H1 (cell line): ENCODE measurements around the gene STK16. TPM values are rescaled to one million over a fixed set of nuclear protein-coding genes. Genes with fewer than 3 reads are reported as not detected.

Source experiments
- CTCF ChIA-PET: fragments of 300-600 bp; sonication (Branson Sonifier 250); formaldehyde crosslinking; loops from one replicate; lab custom pipeline; 2021; ENCODE audit not compliant: partially characterized antibody; lab: Charles Lee
- POLR2A ChIA-PET: fragments of 300-600 bp; sonication (Branson Sonifier 250); formaldehyde crosslinking; loops from one replicate; lab custom pipeline; 2021; ENCODE audit warnings: inconsistent platforms; ENCODE audit not compliant: partially characterized antibody; lab: Charles Lee
- DNase-seq, 2 experiments: peaks; one replicate each; pipeline versions ENCODE4 v3.0.0 to v3.0.0-alpha.2; 2010 to 2022; ENCODE audit warnings: low spot score in 2 of 2, low read depth in 1 of 2, mixed read lengths in 1 of 2
- FAIRE-seq: peaks from 2 replicates; lab custom pipeline; 2011; peaks lifted over from hg19 to GRCh38; lab: Jason Lieb, UNC
- H2AFZ ChIP-seq: 2 replicates; pipeline ENCODE4 v1.8.1; 2012; ENCODE audit warnings: low read length, inconsistent platforms
- H2AK5ac ChIP-seq: 2 replicates; pipeline ENCODE4 v1.6.1; 2013; ENCODE audit warnings: low read depth, low read length
- H2BK120ac ChIP-seq: replicated peaks from 2 replicates; pipeline ENCODE3; 2013; ENCODE audit warnings: low read depth, low read length, inconsistent platforms
- H2BK12ac ChIP-seq: 2 replicates; pipeline ENCODE4 v1.6.1; 2013; ENCODE audit warnings: low read depth, low read length
- H2BK15ac ChIP-seq: 2 replicates; pipeline ENCODE4 v1.6.1; 2013; ENCODE audit warnings: low read length
- H2BK20ac ChIP-seq: 2 replicates; pipeline ENCODE4 v1.6.1; 2013; ENCODE audit warnings: low read length
- H2BK5ac ChIP-seq: 2 replicates; pipeline ENCODE4 v1.6.1; 2013; ENCODE audit warnings: low read depth, low read length
- H3K14ac ChIP-seq: 2 replicates; pipeline ENCODE4 v1.6.1; 2013; ENCODE audit warnings: inconsistent platforms; ENCODE audit not compliant: insufficient read length
- H3K18ac ChIP-seq: 2 replicates; pipeline ENCODE4 v1.6.1; 2013; ENCODE audit warnings: low read length; ENCODE audit errors: extremely low read depth
- H3K23ac ChIP-seq: 2 replicates; pipeline ENCODE4 v1.6.1; 2013; ENCODE audit warnings: inconsistent platforms; ENCODE audit not compliant: insufficient read length
- H3K23me2 ChIP-seq: 2 replicates; pipeline ENCODE4 v1.6.1; 2013; ENCODE audit warnings: low read depth, low read length
- H3K27ac ChIP-seq: 2 replicates; pipeline ENCODE4 v1.6.1; 2011; ENCODE audit warnings: low read depth, low read length, inconsistent platforms
- H3K27me3 ChIP-seq, 4 experiments: replicated peaks in 1 of 4; 1 replicate in 1 of 4; 2 replicates in 3 of 4; pipeline versions ENCODE4 v1.6.1 to v1.8.1; 2011 to 2013; ENCODE audit warnings: low read length in 3 of 4, mild to moderate bottlenecking in 3 of 4, inconsistent platforms in 2 of 4, mixed read lengths in 2 of 4, moderate library complexity in 1 of 4; ENCODE audit not compliant: control insufficient read depth in 3 of 4, insufficient read depth in 3 of 4; ENCODE audit errors: extremely low read depth in 1 of 4
- H3K36me3 ChIP-seq, 4 experiments: 2 replicates each; pipeline versions ENCODE4 v1.6.1 to v1.8.1; 2011 to 2013; ENCODE audit warnings: mild to moderate bottlenecking in 4 of 4, low read length in 3 of 4, moderate library complexity in 2 of 4, control low read depth in 1 of 4, inconsistent platforms in 1 of 4; ENCODE audit not compliant: insufficient read depth in 4 of 4, control insufficient read depth in 2 of 4
- H3K4ac ChIP-seq: replicated peaks from 2 replicates; pipeline ENCODE3; 2013; ENCODE audit warnings: low read length, low read depth, mixed read lengths, inconsistent platforms; ENCODE audit not compliant: insufficient read length
- H3K4me1 ChIP-seq, 4 experiments: replicated peaks in 1 of 4; 1 replicate in 1 of 4; 2 replicates in 3 of 4; pipeline versions ENCODE4 v1.6.1 to v1.8.1; 2011 to 2013; ENCODE audit warnings: low read length in 3 of 4, inconsistent platforms in 2 of 4, mixed read lengths in 1 of 4; ENCODE audit not compliant: insufficient read depth in 4 of 4, control insufficient read depth in 3 of 4
- H3K4me2 ChIP-seq, 2 experiments: 2 replicates each; pipeline versions ENCODE4 v1.6.1 to v1.8.1; 2011 to 2013; ENCODE audit warnings: low read depth in 2 of 2, low read length in 2 of 2, control low read depth in 1 of 2, inconsistent platforms in 1 of 2, mild to moderate bottlenecking in 1 of 2; ENCODE audit not compliant: insufficient read depth in 1 of 2
- H3K4me3 ChIP-seq, 4 experiments: fragments of 200-600, 300-600 bp in 1 of 4; sonication (generic), shearing (Covaris generic), sonication (Bioruptor Twin) in 1 of 4; 2 replicates each; pipeline versions ENCODE4 v1.5.1 to v1.8.1; 2011 to 2016; ENCODE audit warnings: low read length in 4 of 4, low read depth in 3 of 4, control low read depth in 2 of 4, inconsistent platforms in 2 of 4, mild to moderate bottlenecking in 2 of 4, mixed read lengths in 1 of 4, moderate library complexity in 1 of 4; ENCODE audit not compliant: insufficient read depth in 2 of 4; ENCODE audit errors: extremely low read depth in 1 of 4
- H3K56ac ChIP-seq: replicated peaks from 2 replicates; pipeline ENCODE3; 2013; ENCODE audit warnings: low read depth, mild to moderate bottlenecking, mixed read lengths, low read length, inconsistent platforms; ENCODE audit not compliant: insufficient read length
- H3K79me1 ChIP-seq: 2 replicates; pipeline ENCODE4 v1.6.1; 2013; ENCODE audit warnings: low read depth, low read length, control low read depth
- H3K79me2 ChIP-seq, 2 experiments: 2 replicates each; pipeline versions ENCODE4 v1.6.1 to v1.8.1; 2012 to 2013; ENCODE audit warnings: low read length in 2 of 2, mild to moderate bottlenecking in 2 of 2, inconsistent platforms in 1 of 2; ENCODE audit not compliant: insufficient read depth in 2 of 2, control insufficient read depth in 1 of 2
- H3K9ac ChIP-seq, 4 experiments: replicated peaks in 1 of 4; 1 replicate in 1 of 4; 2 replicates in 3 of 4; pipeline versions ENCODE4 v1.6.1 to v1.8.1; 2011 to 2013; ENCODE audit warnings: low read depth in 3 of 4, low read length in 3 of 4, control low read depth in 2 of 4, mild to moderate bottlenecking in 2 of 4, moderate library complexity in 2 of 4, inconsistent platforms in 1 of 4; ENCODE audit errors: extremely low read depth in 1 of 4
- H3K9me3 ChIP-seq, 2 experiments: 2 replicates each; pipeline versions ENCODE4 v1.6.1 to v1.8.1; 2012 to 2013; ENCODE audit warnings: mild to moderate bottlenecking in 2 of 2, moderate library complexity in 2 of 2, control low read depth in 1 of 2, inconsistent platforms in 1 of 2, low read depth in 1 of 2, low read length in 1 of 2, mixed read lengths in 1 of 2; ENCODE audit not compliant: insufficient read depth in 2 of 2
- H4K20me1 ChIP-seq, 2 experiments: replicated peaks in 1 of 2; 2 replicates each; pipeline versions ENCODE3 to v1.8.1; 2011 to 2013; ENCODE audit warnings: inconsistent platforms in 2 of 2, low read length in 2 of 2, mild to moderate bottlenecking in 1 of 2; ENCODE audit not compliant: insufficient read depth in 2 of 2, control insufficient read depth in 1 of 2
- H4K5ac ChIP-seq: 2 replicates; pipeline ENCODE4 v1.6.1; 2013; ENCODE audit warnings: low read length, low read depth, mixed read lengths, inconsistent platforms; ENCODE audit not compliant: insufficient read length
- H4K8ac ChIP-seq: 2 replicates; pipeline ENCODE4 v1.8.0; 2013; ENCODE audit warnings: mild to moderate bottlenecking, moderate library complexity, low read length, inconsistent platforms; ENCODE audit not compliant: insufficient read depth; ENCODE audit errors: extremely low read depth
- H4K91ac ChIP-seq: replicated peaks from 2 replicates; pipeline ENCODE3; 2013; ENCODE audit warnings: low read length, mixed read lengths, inconsistent platforms; ENCODE audit not compliant: insufficient read length
- CTBP2 ChIP-seq: IDR thresholded peaks from 2 replicates; pipeline ENCODE4 v1.7.0; 2011; ENCODE audit warnings: borderline replicate concordance, mild to moderate bottlenecking, moderate library complexity, mixed read lengths, low read length; ENCODE audit not compliant: insufficient read depth, insufficient read length
- NRF1 ChIP-seq: IDR thresholded peaks from 2 replicates; pipeline ENCODE4 v1.6.1; 2011; ENCODE audit warnings: mild to moderate bottlenecking, low read depth, low read length, improper control_type of control experiment
- RFX5 ChIP-seq: IDR thresholded peaks from 2 replicates; pipeline ENCODE4 v1.6.1; 2011; ENCODE audit warnings: low read depth, low read length, improper control_type of control experiment, borderline replicate concordance
- SAP30 ChIP-seq: fragments of 300-600 bp; sonication (generic); IDR thresholded peaks from 2 replicates; pipeline ENCODE4 v1.7.1; 2012; ENCODE audit warnings: low read length, moderate library complexity, mild to moderate bottlenecking, inconsistent platforms; ENCODE audit not compliant: insufficient read depth, insufficient replicate concordance
- SP4 ChIP-seq: IDR thresholded peaks from 2 replicates; pipeline ENCODE4 v1.6.1; 2012; ENCODE audit warnings: low read length, inconsistent platforms
- YY1 ChIP-seq: IDR thresholded peaks from 2 replicates; pipeline ENCODE4 v1.6.1; 2011; ENCODE audit warnings: low read depth, mild to moderate bottlenecking, low read length
- WGBS, 2 experiments: shearing (Covaris generic) in 1 of 2; methylation state at CpG; one replicate each; pipeline versions ENCODE4 v1.1.6 to v1.1.7; 2013 to 2015; ENCODE audit warnings: low lambda C conversion rate in 2 of 2, mixed read lengths in 2 of 2, inconsistent platforms in 1 of 2, low coverage in 1 of 2, missing lambda C conversion rate in 1 of 2; ENCODE audit not compliant: insufficient replicate concordance in 2 of 2, insufficient coverage in 1 of 2, insufficient read length in 1 of 2; ENCODE audit errors: extremely low coverage in 1 of 2, missing lambda C conversion rate in 1 of 2; 5-methylcytosine and 5-hydroxymethylcytosine counted together
- polyA plus RNA-seq, 7 experiments: library from polyadenylated mRNA; depleted of rRNA in 3 of 7; stranded (reverse) in 5 of 7; unstranded in 2 of 7; fragments of >200 nt in 5 of 7; fragments of 200-250 nt in 2 of 7; gene quantifications; 1 replicate in 5 of 7; 2 replicates in 1 of 7; 4 replicates in 1 of 7; pipeline versions ENCODE4 v1.2.1 to v1.2.3, GENCODE V29; 2011 to 2013; ENCODE audit warnings: missing spikeins in 2 of 7, mixed read lengths in 2 of 7
- total RNA-seq: library from RNA; stranded (reverse); fragmentation: NEBNext Ultra II Directional; extraction: Animal tissue kit (Norgen Biotek cat#: 25700); gene quantifications from 2 replicates; pipeline ENCODE4 v1.2.1, GENCODE V29; 2021
- TF ChIP-seq, protein P1 (sequence below), 3 experiments: IDR thresholded peaks; 1 replicate in 2 of 3; 2 replicates in 1 of 3; pipeline versions ENCODE4 v1.5.1 to v1.6.1; 2011; ENCODE audit warnings: low read length in 3 of 3, mild to moderate bottlenecking in 3 of 3, inconsistent platforms in 2 of 3, low read depth in 1 of 3, moderate library complexity in 1 of 3; ENCODE audit not compliant: insufficient read depth in 1 of 3; ENCODE audit errors: control extremely low read depth in 1 of 3

Gene STK16
- total and polyA plus RNA-seq, 2 of the 8 experiments (the other 6 are each of a cell fraction or from before 2014, with no cell fraction given) = 21.3 to 51.4 TPM

- no peak within 1 kb of the TSS for H3K27ac ChIP-seq
- 2% methylated on average over 53 of the region's 76 CpGs; no CpG with 5 or more reads in 1 of the 2 experiments for WGBS, 2 experiments
- H3K9ac ChIP-seq = peak within 1 kb of the TSS in 2 of 4 experiments; percentile 17 to 20; a peak in 3 of 7 replicates
- peaks cover 16 to 43% (median 36%) of the 10 kb centered on the region in 4 experiments for H3K27me3 ChIP-seq
- H3K79me2 ChIP-seq = no peaks in the 10 kb centered on the region
- peaks cover 0 to 2% of the 10 kb centered on the region in 2 experiments for H4K20me1 ChIP-seq
- H3K14ac ChIP-seq = no peak within 1 kb of the TSS
- no peak within 1 kb of the TSS for H4K91ac ChIP-seq
- H4K5ac ChIP-seq = no peak within 1 kb of the TSS
- H2BK12ac ChIP-seq = peak within 1 kb of the TSS; percentile 80; the same call in 1 of the 2 replicates
- H3K23me2 ChIP-seq = peaks cover 17% of the 10 kb centered on the region
- H2BK120ac ChIP-seq = no peak within 1 kb of the TSS
- H2AK5ac ChIP-seq = no peak within 1 kb of the TSS
- peaks cover 2% of the 10 kb centered on the region; the same call in 1 of the 2 replicates for H3K79me1 ChIP-seq
- no peak within 1 kb of the TSS for H3K23ac ChIP-seq
- H3K4me2 ChIP-seq = peak within 1 kb of the TSS; percentile 85 to 92
- peak within 1 kb of the TSS; percentile 95 for H3K18ac ChIP-seq
- H2BK5ac ChIP-seq = peak within 1 kb of the TSS; percentile 44; the same call in 1 of the 2 replicates
- H2AFZ ChIP-seq = peak within 1 kb of the TSS; percentile 14; the same call in 1 of the 2 replicates
- ChIA-PET CTCF (interaction anchor here (0.6 to 6.6 kb wide), 7 partner anchors 9 to 98 kb away, joined by 3 to 118 read pairs (median 5); partner anchors contain the start of genes DNAJB2, GLB1L and STK16), POLR2A (interaction anchor here (0.6 to 14.9 kb wide), 14 partner anchors 9 to 194 kb away, joined by 3 to 190 read pairs (median 6); partner anchors contain the start of genes ABCB6, ANKZF1, ATG9A and DNAJB2)
- peak within 1 kb of the TSS; percentile 88 for H4K8ac ChIP-seq
- no peak for FAIRE-seq
- H2BK20ac ChIP-seq = no peak within 1 kb of the TSS
- DNase-seq = peak in 1 of 2 experiments; percentile 89
- H3K36me3 ChIP-seq = peaks cover 0 to 9% (median 3%) of the 10 kb centered on the region in 4 experiments; a peak in 4 of 8 replicates
- no peak within 1 kb of the TSS for H2BK15ac ChIP-seq
- H3K4me3 ChIP-seq = peak within 1 kb of the TSS; percentile 46 to 64 (median 57)
- no peak within 1 kb of the TSS for H3K56ac ChIP-seq
- H3K9me3 ChIP-seq = no peaks in the 10 kb centered on the region
- H3K4me1 ChIP-seq = peaks cover 5 to 12% (median 9%) of the 10 kb centered on the region in 4 experiments
- peak within 1 kb of the TSS; percentile 71 for H3K4ac ChIP-seq
- TF ChIP-seq CTBP2 (peak; percentile 35), NRF1 (0 out of 2 replicates have a peak, but pooled peaks have one; percentile 5), RFX5 (no peak), SP4 (peak; percentile 79), SAP30 (no peak), YY1 (no peak)
- TF ChIP-seq, protein P1, sequence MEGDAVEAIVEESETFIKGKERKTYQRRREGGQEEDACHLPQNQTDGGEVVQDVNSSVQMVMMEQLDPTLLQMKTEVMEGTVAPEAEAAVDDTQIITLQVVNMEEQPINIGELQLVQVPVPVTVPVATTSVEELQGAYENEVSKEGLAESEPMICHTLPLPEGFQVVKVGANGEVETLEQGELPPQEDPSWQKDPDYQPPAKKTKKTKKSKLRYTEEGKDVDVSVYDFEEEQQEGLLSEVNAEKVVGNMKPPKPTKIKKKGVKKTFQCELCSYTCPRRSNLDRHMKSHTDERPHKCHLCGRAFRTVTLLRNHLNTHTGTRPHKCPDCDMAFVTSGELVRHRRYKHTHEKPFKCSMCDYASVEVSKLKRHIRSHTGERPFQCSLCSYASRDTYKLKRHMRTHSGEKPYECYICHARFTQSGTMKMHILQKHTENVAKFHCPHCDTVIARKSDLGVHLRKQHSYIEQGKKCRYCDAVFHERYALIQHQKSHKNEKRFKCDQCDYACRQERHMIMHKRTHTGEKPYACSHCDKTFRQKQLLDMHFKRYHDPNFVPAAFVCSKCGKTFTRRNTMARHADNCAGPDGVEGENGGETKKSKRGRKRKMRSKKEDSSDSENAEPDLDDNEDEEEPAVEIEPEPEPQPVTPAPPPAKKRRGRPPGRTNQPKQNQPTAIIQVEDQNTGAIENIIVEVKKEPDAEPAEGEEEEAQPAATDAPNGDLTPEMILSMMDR (IDR thresholded peaks at IDR 0.05; ENCODE audit: control extremely low read depth in 1 of 3, insufficient read depth in 1 of 3, low read depth in 1 of 3, low read length in 3 of 3) = no peak
Observed at GRCh38 chr2:219253753-219254589, 8.7 kb downstream of the STK16 start, which contains the start of gene TUBA4A. Gene TUBA4A (minus strand): TSS chr2:219253918. CDS start chr2:219253858, 60 bp downstream.
